Neuronal stem cell (in vitro differentiated cells): ENCODE measurements around the gene SPOCK2.

ENCODE experiments used
- DNase-seq: peaks from one replicate; pipeline ENCODE4 v3.0.0-alpha.2; 2013; ENCODE audit warnings: low spot score
- H2AFZ ChIP-seq: one replicate; pipeline ENCODE4 v1.6.1; 2013; ENCODE audit warnings: mild to moderate bottlenecking, low read length, inconsistent platforms
- H2AK5ac ChIP-seq: 2 replicates; pipeline ENCODE4 v1.6.1; 2013; ENCODE audit warnings: low read depth, mild to moderate bottlenecking, inconsistent platforms, low read length, moderate library complexity, mixed read lengths
- H2BK120ac ChIP-seq: 2 replicates; pipeline ENCODE4 v1.6.1; 2013; ENCODE audit warnings: low read depth, mild to moderate bottlenecking, inconsistent platforms, low read length, moderate library complexity, mixed read lengths
- H2BK12ac ChIP-seq: one replicate; pipeline ENCODE4 v1.6.1; 2013; ENCODE audit warnings: low read length, inconsistent platforms
- H2BK15ac ChIP-seq: 2 replicates; pipeline ENCODE4 v1.6.1; 2013; ENCODE audit warnings: mild to moderate bottlenecking, low read length, inconsistent platforms, mixed read lengths
- H2BK5ac ChIP-seq: one replicate; pipeline ENCODE4 v1.6.1; 2013; ENCODE audit warnings: inconsistent platforms, mild to moderate bottlenecking, low read length, moderate library complexity
- H3K14ac ChIP-seq: one replicate; pipeline ENCODE4 v1.6.1; 2013; ENCODE audit warnings: low read length, inconsistent platforms
- H3K18ac ChIP-seq: 2 replicates; pipeline ENCODE4 v1.6.1; 2013; ENCODE audit warnings: low read length, inconsistent platforms
- H3K23ac ChIP-seq: 2 replicates; pipeline ENCODE4 v1.6.1; 2013; ENCODE audit warnings: low read depth, mild to moderate bottlenecking, mixed read lengths, low read length, inconsistent platforms; ENCODE audit not compliant: poor library complexity
- H3K27ac ChIP-seq: replicated peaks from 3 replicates; pipeline ENCODE4 v1.5.1; 2013; ENCODE audit warnings: low read length, inconsistent platforms
- H3K27me3 ChIP-seq, 3 experiments: 2 replicates each; pipeline ENCODE4 v1.6.1; 2013; ENCODE audit warnings: low read length in 3 of 3, mild to moderate bottlenecking in 2 of 3, inconsistent platforms in 1 of 3, low read depth in 1 of 3, mixed read lengths in 1 of 3, moderate library complexity in 1 of 3; ENCODE audit not compliant: control insufficient read depth in 3 of 3, insufficient read depth in 3 of 3
- H3K36me3 ChIP-seq, 2 donors: replicated peaks in 1 of 2; 2 replicates each; pipeline ENCODE4 v1.6.1; 2013; ENCODE audit warnings: low read length in 2 of 2; ENCODE audit not compliant: control insufficient read depth in 2 of 2, insufficient read depth in 2 of 2
- H3K4ac ChIP-seq: 2 replicates; pipeline ENCODE4 v1.6.1; 2013; ENCODE audit warnings: inconsistent platforms, mild to moderate bottlenecking, low read length, moderate library complexity
- H3K4me1 ChIP-seq, 2 donors: 1 replicate in 1 of 2; 2 replicates in 1 of 2; pipeline ENCODE4 v1.6.1; 2013; ENCODE audit warnings: low read length in 2 of 2, low read depth in 1 of 2; ENCODE audit not compliant: control insufficient read depth in 2 of 2, insufficient read depth in 1 of 2
- H3K4me2 ChIP-seq: one replicate; pipeline ENCODE4 v1.6.1; 2013; ENCODE audit warnings: mild to moderate bottlenecking, low read length, inconsistent platforms; ENCODE audit not compliant: insufficient read depth, poor library complexity, severe bottlenecking
- H3K4me3 ChIP-seq, 2 donors: 2 replicates each; pipeline ENCODE4 v1.5.1; 2013; ENCODE audit warnings: low read length in 2 of 2, mild to moderate bottlenecking in 2 of 2, inconsistent platforms in 1 of 2, moderate library complexity in 1 of 2
- H3K79me1 ChIP-seq: one replicate; pipeline ENCODE4 v1.6.1; 2013; ENCODE audit warnings: low read depth, mild to moderate bottlenecking, inconsistent platforms, low read length, moderate library complexity
- H3K9ac ChIP-seq: one replicate; pipeline ENCODE4 v1.6.1; 2013; ENCODE audit warnings: mild to moderate bottlenecking, low read depth, low read length, inconsistent platforms; ENCODE audit not compliant: poor library complexity
- H3K9me3 ChIP-seq, 2 donors: replicated peaks in 1 of 2; 2 replicates each; pipeline versions ENCODE3 to v1.6.1; 2013; ENCODE audit warnings: low read length in 2 of 2, mild to moderate bottlenecking in 2 of 2, inconsistent platforms in 1 of 2, low read depth in 1 of 2, mixed read lengths in 1 of 2, moderate library complexity in 1 of 2; ENCODE audit not compliant: control insufficient read depth in 2 of 2, insufficient read depth in 1 of 2
- H4K8ac ChIP-seq: one replicate; pipeline ENCODE4 v1.6.1; 2013; ENCODE audit warnings: low read depth, mild to moderate bottlenecking, inconsistent platforms, low read length, moderate library complexity
- H4K91ac ChIP-seq: one replicate; pipeline ENCODE4 v1.6.1; 2013; ENCODE audit warnings: low read length, low read depth, mild to moderate bottlenecking, inconsistent platforms; ENCODE audit not compliant: poor library complexity
- WGBS, 2 donors: extraction: QIAGEN DNeasy Blood & Tissue Kit; methylation state at CpG; one replicate each; pipeline ENCODE4 v1.1.7; 2013; ENCODE audit warnings: missing lambda C conversion rate in 2 of 2, mixed read lengths in 1 of 2; ENCODE audit not compliant: insufficient read length in 2 of 2, insufficient replicate concordance in 1 of 2; ENCODE audit errors: extremely low coverage in 2 of 2; 5-methylcytosine and 5-hydroxymethylcytosine counted together

Gene SPOCK2

DNA sequence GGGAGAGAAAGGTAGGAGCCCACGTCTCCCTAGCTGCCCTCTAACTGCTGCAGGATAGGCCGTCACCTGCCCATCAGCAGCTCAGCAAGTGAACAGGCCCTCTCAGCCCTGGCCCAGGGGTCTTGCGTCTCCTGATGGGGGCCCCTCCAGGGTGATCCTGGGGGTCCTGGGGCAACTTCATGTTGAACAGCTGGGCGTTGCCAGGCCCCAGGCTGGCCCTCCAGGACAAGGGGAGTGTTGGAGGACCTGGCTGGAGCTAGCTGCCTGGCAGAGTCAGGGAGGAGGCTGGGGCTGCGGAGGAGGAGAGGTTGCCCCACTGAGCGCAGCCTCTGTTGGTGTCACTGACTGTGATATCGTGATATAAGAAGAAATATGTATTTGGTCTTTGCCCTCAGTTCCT is 34.7 kb downstream of the SPOCK2 start:
- Histone ChIP-seq H4K91ac (no peak overlapping the region), H3K18ac (peak overlapping the region; percentile 33), H2BK12ac (no peak overlapping the region), H4K8ac (no peak overlapping the region), H3K9me3 (peaks cover 0 to 7% of the 10 kb centered on the region in 2 donors), H3K14ac (no peak overlapping the region), H3K79me1 (no peaks in the 10 kb centered on the region), H3K4me1 (peaks cover 0 to 4% of the 10 kb centered on the region in 2 donors), H2BK5ac (no peak overlapping the region), H3K9ac (no peak overlapping the region), H2AFZ (no peak overlapping the region), H2BK120ac (no peak overlapping the region), H3K27ac (no peak overlapping the region), H3K4me2 (no peak overlapping the region), H3K4ac (no peak overlapping the region), H3K4me3 (no peak overlapping the region), H2BK15ac (no peak overlapping the region), H2AK5ac (peak overlapping the region; percentile 80), H3K36me3 (no peaks in the 10 kb centered on the region), H3K27me3 (no peaks in the 10 kb centered on the region), H3K23ac (no peak overlapping the region)
- WGBS, 2 donors, result no CpG with 5 or more reads among the region's 7 CpGs
- DNase-seq, result no peak

DNA sequence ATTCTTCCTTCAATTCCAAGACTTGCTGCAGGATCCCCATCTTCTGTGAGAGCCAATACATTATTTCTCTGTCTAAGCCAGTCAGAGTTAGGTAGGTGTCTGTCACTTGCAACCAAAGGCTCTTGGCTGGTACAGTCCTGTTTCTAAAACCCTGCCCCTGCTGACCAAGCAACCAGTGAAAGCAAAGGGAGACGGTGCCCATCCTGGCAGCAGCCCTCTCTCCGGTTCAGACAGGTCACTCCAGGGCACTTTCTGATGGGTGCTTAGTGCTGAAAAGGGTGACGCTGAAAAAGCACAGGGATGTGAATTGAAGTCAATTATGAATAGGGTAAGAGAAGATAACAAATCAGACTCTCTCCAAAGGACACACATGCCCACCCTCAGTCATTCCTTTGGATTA is 37.5 kb downstream of the SPOCK2 start:
- Histone ChIP-seq H2BK15ac (no peak overlapping the region), H3K36me3 (no peaks in the 10 kb centered on the region), H3K27ac (no peak overlapping the region), H3K9me3 (peaks cover 0 to 7% of the 10 kb centered on the region in 2 donors), H3K14ac (no peak overlapping the region), H3K27me3 (no peaks in the 10 kb centered on the region), H2BK120ac (no peak overlapping the region), H4K91ac (no peak overlapping the region), H3K4me1 (peaks cover 0 to 4% of the 10 kb centered on the region in 2 donors), H2BK5ac (no peak overlapping the region), H4K8ac (no peak overlapping the region), H2AFZ (no peak overlapping the region), H3K79me1 (no peaks in the 10 kb centered on the region), H3K4me2 (no peak overlapping the region), H3K4ac (no peak overlapping the region), H3K4me3 (no peak overlapping the region), H3K23ac (no peak overlapping the region), H2AK5ac (no peak overlapping the region), H2BK12ac (no peak overlapping the region), H3K18ac (no peak overlapping the region), H3K9ac (no peak overlapping the region)
- no CpG with 5 or more reads among the region's 3 CpGs for WGBS, 2 donors
- DNase-seq, result no peak

DNA sequence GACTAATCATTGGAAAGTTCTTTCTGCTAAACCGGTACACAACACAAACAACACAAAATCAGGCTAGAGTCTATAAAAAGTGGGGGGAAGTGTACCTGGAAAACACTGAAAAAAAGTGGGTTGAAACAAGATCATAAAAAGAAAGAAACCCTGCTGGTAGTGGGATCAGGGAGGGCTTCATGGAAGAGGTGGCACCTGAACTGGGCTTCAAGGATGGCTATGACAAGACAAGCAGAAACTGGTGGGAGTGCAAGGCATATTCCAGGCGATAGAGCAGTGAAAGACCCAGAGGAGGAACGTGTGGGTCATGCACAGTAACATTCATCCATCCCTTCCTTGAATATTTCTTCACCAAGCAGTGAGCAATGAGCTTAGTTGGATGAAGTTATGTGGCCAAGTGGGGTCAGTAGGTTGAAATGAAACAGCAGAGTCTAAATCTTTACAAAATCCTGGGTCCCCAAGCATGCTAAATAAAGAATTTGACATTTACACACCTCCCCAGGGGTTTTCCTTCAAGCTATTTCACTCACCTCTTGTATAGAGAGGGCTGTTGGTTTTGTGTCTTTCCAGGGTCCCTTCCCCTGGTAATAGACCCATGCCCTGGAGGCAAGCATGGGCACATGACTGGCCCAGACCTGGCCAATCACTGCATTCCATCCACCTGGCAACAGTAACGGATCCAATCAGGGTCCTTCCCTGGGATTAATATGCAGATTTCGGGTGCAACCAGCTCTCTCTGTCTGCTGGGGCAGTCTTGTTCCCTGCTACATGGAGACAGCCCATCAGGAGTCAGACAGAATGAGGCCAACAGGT is 38.2 kb downstream of the SPOCK2 start:
- Histone ChIP-seq H3K79me1 (no peaks in the 10 kb centered on the region), H3K18ac (no peak overlapping the region), H2AK5ac (no peak overlapping the region), H3K27me3 (no peaks in the 10 kb centered on the region), H2BK15ac (no peak overlapping the region), H3K9ac (no peak overlapping the region), H3K14ac (no peak overlapping the region), H3K4me1 (peaks cover 0 to 2% of the 10 kb centered on the region in 2 donors), H3K9me3 (peaks cover 0 to 7% of the 10 kb centered on the region in 2 donors), H2BK5ac (no peak overlapping the region), H3K27ac (no peak overlapping the region), H3K23ac (no peak overlapping the region), H4K91ac (no peak overlapping the region), H3K4me3 (no peak overlapping the region), H3K4me2 (no peak overlapping the region), H4K8ac (no peak overlapping the region), H3K4ac (no peak overlapping the region), H2BK12ac (no peak overlapping the region), H3K36me3 (no peaks in the 10 kb centered on the region), H2AFZ (no peak overlapping the region), H2BK120ac (no peak overlapping the region)
- no peak for DNase-seq
- WGBS, 2 donors, result no CpG with 5 or more reads among the region's 5 CpGs

DNA sequence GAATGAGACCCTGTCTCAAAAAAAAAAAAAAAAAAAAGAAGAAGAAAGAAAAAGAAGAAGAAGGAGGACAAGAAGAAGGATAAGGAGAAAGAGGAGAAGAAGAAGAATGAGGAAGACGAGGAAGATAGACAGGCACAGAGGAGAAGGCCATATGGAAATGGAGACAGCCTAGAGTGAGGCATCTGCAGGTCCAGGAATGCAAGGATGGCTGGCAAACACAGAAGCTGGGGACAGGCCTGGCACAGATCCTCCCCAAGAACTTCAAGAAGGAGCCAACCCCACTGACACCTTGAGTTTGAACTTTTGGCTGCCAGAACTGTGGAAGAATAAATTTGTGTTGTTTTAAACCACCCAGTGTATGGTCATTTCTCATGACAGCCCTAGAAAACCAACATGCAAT is 38.9 kb downstream of the SPOCK2 start:
- no peak overlapping the region for H3K18ac ChIP-seq
- WGBS, 2 donors, result no CpG with 5 or more reads among the region's 1 CpG
- H3K27ac ChIP-seq, result no peak overlapping the region
- no peak overlapping the region for H4K8ac ChIP-seq
- H2BK15ac ChIP-seq, result no peak overlapping the region
- H2AFZ ChIP-seq, result no peak overlapping the region
- no peak overlapping the region for H3K14ac ChIP-seq
- no peak overlapping the region for H3K4ac ChIP-seq
- DNase-seq, result no peak
- no peak overlapping the region for H4K91ac ChIP-seq
- H3K4me2 ChIP-seq, result no peak overlapping the region
- H2BK5ac ChIP-seq, result no peak overlapping the region
- no peak overlapping the region for H3K9ac ChIP-seq
- H3K4me1 ChIP-seq, result peaks cover 2 to 3% of the 10 kb centered on the region in 2 donors
- no peak overlapping the region for H2BK12ac ChIP-seq
- no peaks in the 10 kb centered on the region for H3K79me1 ChIP-seq
- no peaks in the 10 kb centered on the region for H3K36me3 ChIP-seq
- no peaks in the 10 kb centered on the region for H3K27me3 ChIP-seq
- H3K4me3 ChIP-seq, result no peak overlapping the region
- H2AK5ac ChIP-seq, result no peak overlapping the region
- no peak overlapping the region for H2BK120ac ChIP-seq
- H3K9me3 ChIP-seq, result peaks cover 0 to 7% of the 10 kb centered on the region in 2 donors
- H3K23ac ChIP-seq, result no peak overlapping the region
